Activated CD4-positive, alpha-beta T cell treated with anti-CD3 and anti-CD28 coated beads for 4 hours (primary cell): Measurements from ENCODE around the gene TBC1D2.

Experiments used
- DNase-seq, 2 donors: peaks; one replicate each; pipeline ENCODE4 v3.0.0-alpha.2; 2020

TBC1D2 gene

GRCh38 chr9:98235126-98235525, 20.3 kb downstream of the TBC1D2 start:
- DNase-seq: no peak

DNA sequence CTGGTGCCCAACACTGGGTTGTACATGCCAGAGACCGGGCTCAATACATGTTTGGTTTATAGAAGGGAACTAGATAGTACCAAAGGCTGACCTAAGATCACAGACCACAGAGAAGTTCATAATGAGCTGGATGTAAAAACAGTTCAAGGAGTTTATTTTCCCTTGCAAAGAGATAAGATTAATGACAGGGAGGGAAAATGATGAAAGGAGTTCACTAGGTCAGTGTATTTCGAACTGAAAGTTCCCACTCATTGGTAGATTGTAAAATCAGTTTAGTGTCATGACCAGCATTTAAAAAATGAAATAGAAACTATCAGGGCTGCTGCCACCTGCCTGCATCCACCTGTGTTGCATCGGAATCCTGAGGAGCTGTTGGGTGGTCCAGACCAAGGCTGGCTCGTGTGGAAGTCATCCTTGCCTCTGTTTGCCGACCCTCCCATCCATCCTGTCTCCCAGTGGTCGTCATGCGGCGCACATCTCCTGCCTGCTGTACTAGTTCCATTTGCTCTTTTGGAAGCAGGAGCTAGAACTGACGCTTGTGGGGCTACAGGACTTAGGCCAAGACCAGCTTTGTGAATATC, 21.1 kb downstream of the TBC1D2 start:
- no peak for DNase-seq

DNA sequence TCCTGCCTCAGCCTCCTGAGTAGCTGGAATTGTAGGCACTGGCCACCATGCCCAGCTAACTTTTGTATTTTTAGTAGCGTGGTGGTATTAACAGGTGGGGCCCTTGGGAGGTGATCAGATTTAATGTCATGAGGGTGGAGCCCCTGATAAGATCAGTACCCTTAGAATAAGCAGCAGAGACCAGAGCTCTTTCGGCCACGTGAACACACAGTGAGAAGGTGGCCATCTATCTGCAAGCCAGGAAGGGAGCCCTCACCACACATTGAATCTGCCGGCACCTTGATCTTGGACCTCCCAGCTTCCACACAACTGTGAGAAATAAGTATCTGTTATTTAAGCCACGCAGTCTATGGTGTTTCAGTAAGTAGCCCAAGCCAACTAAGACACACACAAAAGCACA, 22.5 kb downstream of the TBC1D2 start:
- DNase-seq: no peak

DNA sequence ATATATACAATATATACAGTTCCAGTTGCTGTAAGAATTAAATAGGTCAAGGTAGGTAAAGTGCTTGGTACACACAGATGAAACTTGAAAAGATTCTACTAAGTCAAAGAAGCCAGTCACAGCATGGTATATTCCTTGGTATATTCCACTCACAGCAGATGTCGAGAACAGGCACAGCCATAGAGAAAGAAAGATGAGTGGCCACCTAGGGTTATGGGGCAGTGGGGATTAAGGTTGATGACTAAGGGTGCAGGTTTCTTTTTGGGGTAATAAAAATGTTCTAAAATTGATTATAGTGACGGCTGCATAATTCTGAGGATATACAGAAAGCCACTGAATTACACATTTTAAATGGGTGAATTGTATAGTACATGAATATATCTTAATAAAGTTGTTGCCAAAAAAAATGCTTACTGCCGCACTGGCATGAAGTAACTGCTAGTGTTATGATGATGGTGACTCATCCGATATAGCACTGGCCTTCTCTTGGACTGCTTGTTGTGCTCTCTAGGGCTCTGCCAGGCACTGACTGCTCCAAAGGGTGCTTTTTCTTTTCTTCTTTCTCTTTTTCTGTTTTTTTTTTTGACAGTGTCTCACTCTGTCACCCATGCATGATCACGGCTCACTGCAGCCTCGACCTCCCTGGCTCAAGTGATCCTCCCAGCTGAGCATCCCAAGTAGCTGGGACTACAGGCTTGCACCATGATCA, 23.5 kb downstream of the TBC1D2 start:
- no peak for DNase-seq

DNA sequence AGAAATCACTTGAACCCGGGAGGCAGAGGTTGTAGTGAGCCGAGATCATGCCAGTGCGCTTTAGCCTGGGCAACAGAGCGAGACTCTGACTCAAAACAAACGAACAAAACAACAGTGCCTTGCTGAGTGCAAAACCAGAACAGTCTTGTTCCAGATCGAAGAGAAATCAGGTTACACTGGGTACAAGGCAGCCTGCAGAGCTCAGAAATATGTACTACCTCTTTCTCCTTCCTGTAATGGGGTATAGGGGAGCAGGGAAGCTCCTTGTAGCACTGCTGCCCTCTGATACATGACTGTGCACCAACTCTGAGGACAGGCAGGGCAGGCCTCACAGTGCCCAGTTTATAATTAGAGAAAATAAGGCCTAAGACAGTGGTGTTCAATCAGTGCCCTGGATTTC, 24.7 kb downstream of the TBC1D2 start:
- DNase-seq: no peak

DNA sequence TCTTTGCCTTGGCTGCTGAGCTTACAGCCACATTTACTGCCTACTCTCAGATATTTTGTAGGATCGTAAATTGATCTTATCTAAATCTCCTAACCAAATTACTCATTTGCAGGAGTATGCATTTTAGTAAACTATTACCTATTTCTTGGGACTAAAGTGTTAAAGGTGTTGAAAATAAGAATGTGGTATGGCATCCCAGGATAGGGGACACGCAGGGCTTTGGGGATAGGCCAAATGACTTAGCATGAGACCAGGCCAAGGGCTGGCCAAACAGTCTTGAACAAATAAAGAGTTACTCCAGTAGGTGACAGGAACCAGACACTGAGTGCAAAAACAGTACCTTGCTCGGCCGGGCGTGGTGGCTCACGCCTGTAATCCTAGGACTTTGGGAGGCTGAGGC, 25.1 kb downstream of the TBC1D2 start:
- DNase-seq: no peak

- DNase-seq: no peak
These were observed 25.8 kb downstream of the TBC1D2 start for GRCh38 chr9:98229620-98230019.

DNA sequence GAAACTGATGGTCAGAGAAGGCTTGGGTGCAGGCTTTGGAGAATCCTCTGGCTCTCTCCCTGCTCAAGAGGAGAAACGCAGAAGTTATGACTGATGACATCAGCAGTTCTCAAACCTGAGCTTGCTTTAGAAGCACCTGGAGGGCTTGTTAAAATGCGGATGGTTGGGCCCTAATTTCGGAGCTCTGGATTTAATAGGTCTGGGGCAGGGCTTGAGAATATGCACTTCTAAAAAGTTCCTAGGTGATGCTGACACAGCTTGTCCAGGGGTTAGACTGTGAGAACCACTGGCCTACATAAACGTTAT, 26.4 kb downstream of the TBC1D2 start:
- no peak for DNase-seq

DNA sequence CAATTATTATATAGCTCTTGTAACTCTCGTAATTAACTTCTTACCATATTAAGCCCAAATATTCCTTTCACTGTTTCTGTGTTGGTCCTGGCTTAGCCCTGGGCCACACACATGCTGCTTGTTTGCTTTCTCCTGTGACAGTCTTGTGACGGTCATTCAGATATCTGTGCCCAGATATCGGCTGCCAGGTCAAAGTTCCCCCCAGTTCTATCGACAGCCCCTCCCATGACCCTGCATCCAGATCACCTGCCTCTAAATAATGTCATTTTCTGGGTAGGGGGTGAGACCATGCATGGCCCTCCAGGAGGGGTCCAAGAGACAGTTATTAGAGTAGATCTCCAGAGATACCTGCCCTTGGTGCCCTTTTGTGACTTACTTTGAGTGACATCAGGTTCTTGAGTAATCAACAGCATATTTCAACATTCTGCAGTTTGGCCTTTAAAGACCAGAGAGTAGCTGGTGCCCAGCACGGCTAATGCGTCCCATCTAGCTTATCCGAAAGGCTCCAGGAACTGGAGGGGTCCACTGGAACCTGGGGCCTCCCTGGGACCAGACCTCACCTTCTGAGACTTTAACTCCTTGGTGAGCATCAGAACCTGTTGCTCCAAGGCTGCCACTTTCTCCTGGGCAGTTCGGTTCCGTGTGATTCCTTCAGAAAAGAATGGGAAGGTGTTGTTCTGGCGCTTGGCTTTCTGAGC, 26.9 kb downstream of the TBC1D2 start:
- no peak for DNase-seq

GRCh38 chr9:98227883-98228282, 27.6 kb downstream of the TBC1D2 start:
- DNase-seq: no peak

GRCh38 chr9:98226957-98227356, 28.5 kb downstream of the TBC1D2 start:
- DNase-seq: no peak

- no peak for DNase-seq
These were observed 28.9 kb downstream of the TBC1D2 start for GRCh38 chr9:98226516-98226915.

DNA sequence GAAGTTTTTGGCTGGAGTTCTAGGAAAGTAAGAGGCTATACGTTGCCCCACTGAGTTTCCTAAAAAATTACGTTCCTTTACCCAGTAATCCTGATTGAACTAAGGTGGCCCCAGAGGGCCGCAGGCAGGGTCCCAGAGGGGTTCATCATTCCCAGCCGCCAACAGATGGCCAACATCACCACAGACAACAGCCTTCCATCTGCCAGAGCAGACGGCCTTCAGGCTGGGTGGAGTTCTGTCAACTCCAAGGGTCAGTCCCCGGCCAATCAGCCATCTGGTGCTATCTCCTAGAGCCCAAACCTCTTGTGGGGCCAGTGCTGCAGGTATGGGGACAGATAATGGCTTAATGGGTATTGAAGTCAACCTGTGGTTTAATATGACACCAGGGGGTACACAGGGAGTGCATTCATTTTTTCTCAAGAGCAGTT, 30.4 kb downstream of the TBC1D2 start:
- DNase-seq: no peak

- DNase-seq: no peak
These were observed 32.4 kb downstream of the TBC1D2 start for GRCh38 chr9:98222885-98223691.

GRCh38 chr9:98220911-98221310, 34.5 kb downstream of the TBC1D2 start:
- no peak for DNase-seq

GRCh38 chr9:98219794-98220370, 35.6 kb downstream of the TBC1D2 start:
- DNase-seq: no peak

GRCh38 chr9:98219364-98219716, 36.1 kb downstream of the TBC1D2 start:
- no peak for DNase-seq

DNA sequence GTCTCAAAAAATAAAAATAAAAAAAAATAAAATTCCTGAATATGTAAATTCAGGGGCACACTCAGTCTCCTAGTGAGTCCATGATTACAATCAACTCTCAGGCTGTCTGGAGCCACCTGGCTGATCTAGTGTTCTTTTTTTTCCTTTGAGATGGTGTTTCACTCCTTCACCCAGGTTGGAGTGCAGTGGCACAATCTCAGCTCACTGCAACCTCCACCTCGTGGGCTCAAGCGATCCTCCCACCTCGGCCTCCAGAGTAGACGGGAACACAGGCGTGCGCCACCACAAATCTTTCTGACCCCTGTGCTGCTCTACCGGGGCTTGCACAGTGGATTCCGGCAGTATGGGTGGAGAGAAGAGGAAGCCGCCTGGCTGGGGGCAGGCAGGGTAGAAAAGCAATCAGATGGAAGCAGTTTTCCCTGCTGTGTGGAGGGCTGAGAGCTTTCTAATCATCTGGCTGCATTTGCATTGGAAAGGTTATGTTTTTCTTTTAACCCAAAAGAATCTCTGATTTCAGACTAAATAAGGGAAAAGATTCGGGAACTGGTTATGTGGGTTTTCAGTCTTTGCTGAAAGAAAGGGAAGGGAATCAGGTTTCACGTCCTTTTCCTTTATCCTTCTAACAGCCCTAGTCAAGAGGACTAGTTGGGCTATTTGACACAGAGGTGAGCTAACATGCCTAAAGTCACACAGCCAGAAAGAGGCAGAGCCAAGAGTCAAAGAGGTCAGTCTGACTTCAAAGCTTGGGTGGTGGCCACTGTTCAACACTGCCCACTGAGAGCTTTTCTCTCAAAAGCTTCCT, 36.7 kb downstream of the TBC1D2 start:
- DNase-seq: no peak

DNA sequence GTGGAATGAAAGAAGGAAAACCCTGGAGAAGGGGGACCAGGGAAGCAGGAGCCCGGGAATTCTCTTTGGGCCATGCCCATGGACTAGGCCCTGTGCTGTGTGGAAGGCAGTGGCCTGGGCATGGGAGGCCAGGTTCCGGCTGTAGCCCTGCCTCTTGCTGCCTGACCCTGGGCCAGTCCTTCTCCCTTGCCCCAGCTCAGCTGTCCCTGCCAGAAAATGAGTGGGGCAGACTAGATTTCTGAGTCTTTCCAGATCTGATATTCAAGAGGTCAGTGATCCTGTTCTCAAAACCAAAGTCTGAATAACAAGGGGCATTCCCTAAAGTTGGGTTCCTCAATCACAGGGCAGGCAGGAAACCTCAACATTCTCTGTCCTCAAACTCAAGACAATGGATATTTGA, 38.2 kb downstream of the TBC1D2 start:
- DNase-seq: no peak

GRCh38 chr9:98216391-98216790, 39.1 kb downstream of the TBC1D2 start:
- no peak for DNase-seq

- no peak for DNase-seq
These were observed 39.6 kb downstream of the TBC1D2 start for GRCh38 chr9:98215821-98216220.

DNA sequence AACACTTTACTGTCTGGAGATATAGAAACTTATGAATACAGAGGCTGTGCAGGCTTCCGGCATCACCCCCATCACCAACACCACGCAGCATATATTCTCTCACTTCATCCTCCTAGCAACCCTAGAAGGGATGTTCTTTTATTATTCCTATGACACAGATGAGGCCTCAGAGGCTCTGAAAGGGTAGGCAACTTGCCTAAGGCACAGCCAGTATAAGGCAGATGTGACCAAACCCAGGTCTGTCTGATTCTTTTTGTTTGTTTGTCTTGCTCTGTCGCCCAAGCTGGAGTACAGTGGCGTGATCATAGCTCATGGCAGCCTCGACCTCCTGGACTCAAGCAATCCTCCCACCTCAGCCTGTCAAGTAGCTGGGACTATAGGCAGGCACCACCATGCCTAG, 40.2 kb downstream of the TBC1D2 start:
- no peak for DNase-seq

GRCh38 chr9:98214811-98215210, 40.6 kb downstream of the TBC1D2 start:
- no peak for DNase-seq
